ENCODE results near the gene PTPRO. TPM values are rescaled to one million over a fixed set of nuclear protein-coding genes. Genes with fewer than 3 reads are reported as not detected.

Gene PTPRO
- total RNA-seq, 1 donor from 2014 or later, result 10.6 TPM

DNA sequence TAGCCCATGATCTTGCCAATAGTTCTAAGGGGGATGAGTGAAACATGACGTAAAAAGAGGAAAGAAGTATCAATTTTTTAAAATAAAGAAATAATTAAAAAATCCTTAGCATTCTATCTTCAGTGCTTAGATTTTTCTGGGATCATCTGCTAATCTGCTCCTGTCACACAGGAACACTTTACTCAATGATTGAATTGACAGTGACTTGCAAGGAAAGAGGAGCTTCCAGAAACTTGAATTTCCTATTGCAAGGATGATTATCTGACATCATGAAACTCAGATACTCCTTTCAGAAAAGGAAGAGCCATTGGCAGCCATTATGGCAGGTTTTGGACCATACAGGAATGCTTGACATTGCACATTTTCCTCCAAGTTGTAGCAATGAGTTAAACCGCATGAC is 41.4 kb upstream of the PTPRO start:
- H3K36me3 ChIP-seq, result no peaks in the 10 kb centered on the region
- TF ChIP-seq, protein P1, sequence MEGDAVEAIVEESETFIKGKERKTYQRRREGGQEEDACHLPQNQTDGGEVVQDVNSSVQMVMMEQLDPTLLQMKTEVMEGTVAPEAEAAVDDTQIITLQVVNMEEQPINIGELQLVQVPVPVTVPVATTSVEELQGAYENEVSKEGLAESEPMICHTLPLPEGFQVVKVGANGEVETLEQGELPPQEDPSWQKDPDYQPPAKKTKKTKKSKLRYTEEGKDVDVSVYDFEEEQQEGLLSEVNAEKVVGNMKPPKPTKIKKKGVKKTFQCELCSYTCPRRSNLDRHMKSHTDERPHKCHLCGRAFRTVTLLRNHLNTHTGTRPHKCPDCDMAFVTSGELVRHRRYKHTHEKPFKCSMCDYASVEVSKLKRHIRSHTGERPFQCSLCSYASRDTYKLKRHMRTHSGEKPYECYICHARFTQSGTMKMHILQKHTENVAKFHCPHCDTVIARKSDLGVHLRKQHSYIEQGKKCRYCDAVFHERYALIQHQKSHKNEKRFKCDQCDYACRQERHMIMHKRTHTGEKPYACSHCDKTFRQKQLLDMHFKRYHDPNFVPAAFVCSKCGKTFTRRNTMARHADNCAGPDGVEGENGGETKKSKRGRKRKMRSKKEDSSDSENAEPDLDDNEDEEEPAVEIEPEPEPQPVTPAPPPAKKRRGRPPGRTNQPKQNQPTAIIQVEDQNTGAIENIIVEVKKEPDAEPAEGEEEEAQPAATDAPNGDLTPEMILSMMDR (IDR thresholded peaks at IDR 0.05), result no peak
- H3K27ac ChIP-seq, result no peak overlapping the region

DNA sequence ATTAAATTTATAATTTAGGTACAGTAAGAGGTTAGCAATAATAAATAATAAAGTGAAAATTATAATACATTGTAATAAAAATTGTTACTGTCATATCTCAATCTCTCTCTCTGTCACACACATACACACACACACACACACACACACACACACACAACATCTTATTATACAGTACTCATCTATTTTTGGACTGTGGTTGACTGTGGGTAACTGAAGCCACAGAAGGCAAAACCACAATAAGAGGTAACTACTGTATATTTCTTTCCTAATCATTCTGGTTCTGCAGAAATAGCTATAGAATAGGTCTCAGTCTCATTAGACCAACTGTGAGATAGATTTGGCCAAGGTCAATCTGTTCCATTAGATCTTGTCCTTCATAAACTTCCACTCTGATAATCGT is 33.1 kb upstream of the PTPRO start:
- Histone ChIP-seq H3K36me3 (no peaks in the 10 kb centered on the region), H3K27me3 (no peaks in the 10 kb centered on the region), H3K4me3 (no peak overlapping the region), H3K9me3 (no peaks in the 10 kb centered on the region), H3K27ac (no peak overlapping the region), H3K4me1 (no peaks in the 10 kb centered on the region)
- ATAC-seq (no peak), DNase-seq (no peak)
- TF ChIP-seq, protein P1 (IDR thresholded peaks at IDR 0.05), result no peak
- intact Hi-C loops (cut with DNase I), result no loop called here

More for the DNA sequence above, 41.4 kb upstream of the PTPRO start:
- no peaks in the 10 kb centered on the region for H3K9me3 ChIP-seq
- DNase-seq (no peak), ATAC-seq (no peak)
- no peaks in the 10 kb centered on the region for H3K27me3 ChIP-seq
- intact Hi-C loops (cut with DNase I), result no loop called here
- peaks cover 15% of the 10 kb centered on the region for H3K4me1 ChIP-seq
- no peak overlapping the region for H3K4me3 ChIP-seq

DNA sequence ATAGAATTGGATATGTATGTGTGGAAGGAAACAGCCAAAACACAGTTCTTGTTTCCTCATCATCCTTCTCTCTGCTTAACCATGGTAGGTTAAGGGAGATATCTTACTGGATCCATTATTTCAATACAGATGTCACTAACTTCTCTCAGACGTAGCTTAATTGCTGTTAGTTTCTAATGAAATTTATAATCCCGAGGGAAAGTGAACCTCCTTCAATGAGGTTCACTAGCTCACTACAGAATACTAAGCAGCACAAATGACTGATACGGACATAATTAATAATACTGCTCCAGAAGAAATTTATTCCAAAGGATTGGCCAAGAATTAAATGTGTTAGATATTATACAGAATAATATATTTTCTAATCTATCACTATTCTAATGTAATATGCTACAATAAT is 28.6 kb upstream of the PTPRO start:
- Histone ChIP-seq H3K27me3 (no peaks in the 10 kb centered on the region), H3K36me3 (no peaks in the 10 kb centered on the region), H3K4me1 (no peaks in the 10 kb centered on the region), H3K27ac (no peak overlapping the region), H3K4me3 (no peak overlapping the region), H3K9me3 (no peaks in the 10 kb centered on the region)
- intact Hi-C loops (cut with DNase I), result no loop called here
- TF ChIP-seq, protein P1 (IDR thresholded peaks at IDR 0.05), result no peak
- DNase-seq (no peak), ATAC-seq (no peak)

DNA sequence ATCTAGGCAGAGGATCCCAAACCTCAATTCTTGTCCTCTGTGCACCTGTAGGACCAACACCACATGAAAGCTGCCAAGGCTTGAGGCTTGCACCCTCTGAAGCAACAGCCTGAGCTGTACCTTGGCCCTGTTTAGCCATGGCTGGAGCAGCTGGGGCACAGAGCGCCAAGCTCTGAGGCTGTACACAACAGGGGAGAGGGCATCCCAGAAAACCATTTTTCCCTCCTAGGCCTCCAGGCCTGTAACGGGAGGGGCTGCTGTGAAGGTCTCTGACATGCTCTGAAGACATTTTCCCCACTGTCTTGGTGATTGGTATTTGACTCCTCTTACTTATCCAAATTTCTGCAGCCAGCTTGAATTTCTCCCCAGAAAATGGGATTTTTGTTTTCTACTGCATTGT is 22.4 kb upstream of the PTPRO start:
- Histone ChIP-seq H3K27me3 (no peaks in the 10 kb centered on the region), H3K4me1 (no peaks in the 10 kb centered on the region), H3K36me3 (no peaks in the 10 kb centered on the region), H3K9me3 (no peaks in the 10 kb centered on the region), H3K27ac (no peak overlapping the region), H3K4me3 (no peak overlapping the region)
- DNase-seq (no peak), ATAC-seq (no peak)
- intact Hi-C loops (cut with DNase I), result no loop called here
- TF ChIP-seq, protein P1 (IDR thresholded peaks at IDR 0.05), result no peak

DNA sequence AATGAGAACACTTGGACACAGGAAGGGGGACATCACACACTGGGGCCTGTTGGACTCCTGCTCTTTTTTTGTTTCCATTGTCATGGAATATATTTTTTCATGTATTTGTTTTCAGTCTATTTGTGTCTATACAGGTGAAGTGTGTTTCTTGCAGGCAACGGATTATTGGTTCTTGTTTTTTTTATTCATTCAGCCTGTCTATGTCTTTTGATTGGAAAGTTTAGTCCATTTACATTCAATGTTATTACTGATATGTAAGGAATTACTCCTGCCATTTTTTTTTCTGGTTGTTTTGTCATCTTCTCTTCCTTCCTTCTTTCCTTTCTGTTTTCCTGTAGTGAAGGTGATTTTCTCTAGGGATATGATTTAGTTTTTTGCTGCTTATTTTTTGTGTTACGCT is 18.0 kb upstream of the PTPRO start:
- ATAC-seq, result no peak
- no peak overlapping the region for H3K4me3 ChIP-seq
- H3K27me3 ChIP-seq, result no peaks in the 10 kb centered on the region
- H3K4me1 ChIP-seq, result no peaks in the 10 kb centered on the region
- no peak overlapping the region for H3K27ac ChIP-seq
- no peak for DNase-seq
- TF ChIP-seq, protein P1 (IDR thresholded peaks at IDR 0.05), result no peak
- intact Hi-C loops (cut with DNase I), result no loop called here
- H3K36me3 ChIP-seq, result no peaks in the 10 kb centered on the region
- no peaks in the 10 kb centered on the region for H3K9me3 ChIP-seq

DNA sequence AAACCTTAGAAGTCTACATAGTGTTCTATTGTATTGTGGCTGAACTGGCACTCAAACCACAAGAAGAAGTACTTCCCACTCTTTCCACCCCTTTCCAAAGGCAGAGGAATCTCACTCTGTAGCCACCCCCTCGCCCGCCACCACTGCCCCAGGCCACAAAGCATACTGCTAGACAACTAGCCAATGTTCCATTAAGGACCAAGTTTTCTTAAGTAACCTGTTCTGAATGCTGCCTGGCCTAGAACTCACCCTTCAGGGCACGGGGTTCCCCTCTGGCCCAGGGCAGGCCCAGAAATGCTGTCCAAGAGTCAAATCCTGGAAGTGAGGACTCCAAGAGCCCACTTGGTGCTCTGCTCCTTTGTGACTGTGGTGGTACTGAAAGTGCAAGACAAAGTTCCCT is 15.7 kb upstream of the PTPRO start:
- Histone ChIP-seq H3K36me3 (no peaks in the 10 kb centered on the region), H3K27me3 (no peaks in the 10 kb centered on the region), H3K27ac (no peak overlapping the region), H3K4me1 (no peaks in the 10 kb centered on the region), H3K9me3 (no peaks in the 10 kb centered on the region), H3K4me3 (no peak overlapping the region)
- ATAC-seq (no peak), DNase-seq (no peak)
- TF ChIP-seq, protein P1 (IDR thresholded peaks at IDR 0.05), result no peak
- intact Hi-C loops (cut with DNase I), result no loop called here
